WTC11 (cell line): ENCODE results near the gene VIM. TPM values are rescaled to one million over a fixed set of nuclear protein-coding genes. Genes with fewer than 3 reads are reported as not detected.

Experiments used
- ATAC-seq: fragments of 200-7000 bp; cut with Tn5 transposase; 2 replicates; pipeline ENCODE4 v1.10.0; 2021; ENCODE audit warnings: mild to moderate bottlenecking, moderate library complexity
- CTCF ChIA-PET: fragments of 300-600 bp; sonication (Branson Sonifier 250); formaldehyde crosslinking; loops from one replicate; lab custom pipeline; 2021; ENCODE audit warnings: antibody characterized with exemption; lab: Charles Lee
- POLR2A ChIA-PET: fragments of 350-600 bp; sonication (Branson Sonifier 250); formaldehyde crosslinking; loops from one replicate; lab custom pipeline; 2021; ENCODE audit warnings: antibody characterized with exemption; lab: Charles Lee
- DNase-seq: peaks from one replicate; pipeline ENCODE4 v3.0.0; 2021; ENCODE audit warnings: low spot score
- H3K27ac Mint-ChIP-seq: 2 replicates; pipeline ENCODE4 v1.8.0; 2021; ENCODE audit warnings: mixed read lengths
- H3K27me3 Mint-ChIP-seq: 2 replicates; pipeline ENCODE4 v1.8.0; 2021; ENCODE audit warnings: low read depth, mild to moderate bottlenecking, moderate library complexity, mixed read lengths
- H3K36me3 Mint-ChIP-seq: 2 replicates; pipeline ENCODE4 v1.8.0; 2021; ENCODE audit warnings: mixed read lengths
- H3K4me1 Mint-ChIP-seq: 2 replicates; pipeline ENCODE4 v1.8.0; 2022; ENCODE audit warnings: mixed read lengths
- H3K4me3 Mint-ChIP-seq: 2 replicates; pipeline ENCODE4 v1.8.0; 2021; ENCODE audit warnings: mild to moderate bottlenecking, moderate library complexity, mixed read lengths
- H3K9me3 Mint-ChIP-seq: 2 replicates; pipeline ENCODE4 v1.8.0; 2021; ENCODE audit warnings: mixed read lengths
- ATF1 ChIP-seq: sonication (generic); formaldehyde crosslinking; IDR thresholded peaks from 2 replicates; pipeline ENCODE4 v1.8.1; 2023; ENCODE audit warnings: mild to moderate bottlenecking, moderate library complexity, missing genetic modification reagents
- ATF6 ChIP-seq: sonication (generic); formaldehyde crosslinking; IDR thresholded peaks from 2 replicates; pipeline ENCODE4 v1.8.1; 2023; ENCODE audit warnings: mild to moderate bottlenecking, missing genetic modification reagents
- CBFB ChIP-seq: sonication (generic); formaldehyde crosslinking; IDR thresholded peaks from 2 replicates; pipeline ENCODE4 v1.8.1; 2022; ENCODE audit warnings: mild to moderate bottlenecking, low read depth, missing genetic modification reagents
- ELF4 ChIP-seq: sonication (generic); formaldehyde crosslinking; IDR thresholded peaks from 2 replicates; pipeline ENCODE4 v1.8.1; 2022; ENCODE audit warnings: low read depth, mild to moderate bottlenecking, moderate library complexity, missing genetic modification reagents
- ETV6 ChIP-seq: sonication (generic); formaldehyde crosslinking; IDR thresholded peaks from 2 replicates; pipeline ENCODE4 v1.8.1; 2022; ENCODE audit warnings: mild to moderate bottlenecking, missing genetic modification reagents
- GRHL2 ChIP-seq: fragments of 250-450 bp; sonication (Bioruptor Pico); IDR thresholded peaks from 2 replicates; pipeline ENCODE4 v1.8.0; 2022; ENCODE audit warnings: mild to moderate bottlenecking, moderate library complexity; ENCODE audit not compliant: insufficient replicate concordance, severe bottlenecking
- GTF2I ChIP-seq: fragments of 250-450 bp; sonication (Bioruptor Pico); conservative IDR thresholded peaks from 2 replicates; pipeline ENCODE4 v1.4.0; 2021; ENCODE audit warnings: mild to moderate bottlenecking
- JUN ChIP-seq: sonication (generic); formaldehyde crosslinking; IDR thresholded peaks from 2 replicates; pipeline ENCODE4 v1.8.0; 2023; ENCODE audit warnings: mild to moderate bottlenecking, missing genetic modification reagents
- KAT7 ChIP-seq: sonication (generic); formaldehyde crosslinking; IDR thresholded peaks from 2 replicates; pipeline ENCODE4 v1.8.1; 2023; ENCODE audit warnings: missing genetic modification reagents, mild to moderate bottlenecking, borderline replicate concordance
- MXD4 ChIP-seq: fragments of 250-450 bp; sonication (Bioruptor Pico); IDR thresholded peaks from 2 replicates; pipeline ENCODE4 v1.8.0; 2021; ENCODE audit warnings: mild to moderate bottlenecking, moderate library complexity, borderline replicate concordance
- MYBL2 ChIP-seq: sonication (generic); formaldehyde crosslinking; IDR thresholded peaks from 2 replicates; pipeline ENCODE4 v1.8.1; 2023; ENCODE audit warnings: mild to moderate bottlenecking, moderate library complexity, missing genetic modification reagents
- OVOL2 ChIP-seq: fragments of 250-450 bp; sonication (Bioruptor Pico); IDR thresholded peaks from 2 replicates; pipeline ENCODE4 v1.9.0; 2021; ENCODE audit warnings: mild to moderate bottlenecking, borderline replicate concordance
- PREB ChIP-seq: sonication (generic); formaldehyde crosslinking; IDR thresholded peaks from 2 replicates; pipeline ENCODE4 v1.8.1; 2022; ENCODE audit warnings: mild to moderate bottlenecking, missing genetic modification reagents, moderate library complexity, borderline replicate concordance
- PRRX2 ChIP-seq: fragments of 250-450 bp; sonication (Bioruptor Pico); IDR thresholded peaks from 2 replicates; pipeline ENCODE4 v1.8.0; 2021; ENCODE audit warnings: mild to moderate bottlenecking
- RELA ChIP-seq: sonication (generic); formaldehyde crosslinking; IDR thresholded peaks from 2 replicates; pipeline ENCODE4 v1.8.1; 2022; ENCODE audit warnings: missing genetic modification reagents, mild to moderate bottlenecking, borderline replicate concordance
- RORB ChIP-seq: fragments of 250-450 bp; sonication (Bioruptor Pico); IDR thresholded peaks from 2 replicates; pipeline ENCODE4 v1.9.0; 2021; ENCODE audit warnings: mild to moderate bottlenecking
- SMAD3 ChIP-seq: sonication (generic); formaldehyde crosslinking; IDR thresholded peaks from 2 replicates; pipeline ENCODE4 v1.8.0; 2022; ENCODE audit warnings: missing genetic modification reagents, mild to moderate bottlenecking, borderline replicate concordance
- TEAD1 ChIP-seq: sonication (generic); formaldehyde crosslinking; IDR thresholded peaks from 2 replicates; pipeline ENCODE4 v1.8.0; 2022; ENCODE audit warnings: mild to moderate bottlenecking, missing genetic modification reagents
- TEAD4 ChIP-seq: sonication (generic); formaldehyde crosslinking; IDR thresholded peaks from 2 replicates; pipeline ENCODE4 v1.8.0; 2022; ENCODE audit warnings: mild to moderate bottlenecking, missing genetic modification reagents
- TP53 ChIP-seq: sonication (generic); formaldehyde crosslinking; IDR thresholded peaks from 2 replicates; pipeline ENCODE4 v1.8.1; 2023; ENCODE audit warnings: mild to moderate bottlenecking, missing genetic modification reagents
- USF1 ChIP-seq: sonication (generic); formaldehyde crosslinking; IDR thresholded peaks from 2 replicates; pipeline ENCODE4 v1.8.0; 2022; ENCODE audit warnings: mild to moderate bottlenecking, missing genetic modification reagents
- ZBTB21 ChIP-seq: sonication (generic); formaldehyde crosslinking; IDR thresholded peaks from 2 replicates; pipeline ENCODE4 v1.8.1; 2023; ENCODE audit warnings: mild to moderate bottlenecking, missing genetic modification reagents, borderline replicate concordance
- ZBTB43 ChIP-seq: sonication (generic); formaldehyde crosslinking; IDR thresholded peaks from 2 replicates; pipeline ENCODE4 v1.8.1; 2023; ENCODE audit warnings: mild to moderate bottlenecking, missing genetic modification reagents
- ZMAT4 ChIP-seq: fragments of 250-450 bp; sonication (Bioruptor Pico); IDR thresholded peaks from 2 replicates; pipeline ENCODE4 v1.9.0; 2021; ENCODE audit warnings: mild to moderate bottlenecking
- ZNF121 ChIP-seq: sonication (generic); formaldehyde crosslinking; IDR thresholded peaks from 2 replicates; pipeline ENCODE4 v1.8.0; 2023; ENCODE audit warnings: missing genetic modification reagents
- ZNF232 ChIP-seq: sonication (generic); formaldehyde crosslinking; IDR thresholded peaks from 2 replicates; pipeline ENCODE4 v1.8.0; 2022; ENCODE audit warnings: mild to moderate bottlenecking, missing genetic modification reagents
- ZNF281 ChIP-seq: sonication (generic); formaldehyde crosslinking; IDR thresholded peaks from 2 replicates; pipeline ENCODE4 v1.8.0; 2023; ENCODE audit warnings: mild to moderate bottlenecking, missing genetic modification reagents
- ZNF396 ChIP-seq: fragments of 250-450 bp; sonication (Bioruptor Pico); IDR thresholded peaks from 2 replicates; pipeline ENCODE4 v1.8.0; 2021; ENCODE audit warnings: mild to moderate bottlenecking, moderate library complexity, borderline replicate concordance
- ZNF671 ChIP-seq: fragments of 250-450 bp; sonication (Bioruptor Pico); IDR thresholded peaks from 2 replicates; pipeline ENCODE4 v1.8.0; 2021; ENCODE audit warnings: mild to moderate bottlenecking
- total RNA-seq: library from RNA; stranded (reverse); gene quantifications from 3 replicates; pipeline ENCODE4 v1.2.3, GENCODE V29; 2021

Gene VIM
- total RNA-seq, 1 experiment from 2014 or later = 74.1 TPM

GRCh38 chr10:17181110-17181509 lies 46.9 kb upstream of the VIM start:
- H3K27ac Mint-ChIP-seq = no peak overlapping the region; the same call in 1 of the 2 replicates
- ChIA-PET POLR2A (interaction anchor here (0.7 kb wide), 1 partner anchor 363 kb away, joined by 4 read pairs; no protein-coding TSS in a partner anchor), CTCF (interaction anchor here (1.3 kb wide), 1 partner anchor 195 kb away, joined by 4 read pairs; no protein-coding TSS in a partner anchor)
- no peak overlapping the region for H3K4me3 Mint-ChIP-seq
- H3K9me3 Mint-ChIP-seq = no peaks in the 10 kb centered on the region
- H3K4me1 Mint-ChIP-seq = peaks cover 17% of the 10 kb centered on the region
- no peak for ATAC-seq
- no peaks in the 10 kb centered on the region for H3K36me3 Mint-ChIP-seq
- no peak for DNase-seq
- H3K27me3 Mint-ChIP-seq = no peaks in the 10 kb centered on the region
- TF ChIP-seq ZBTB21 (CRISPR knock-in tag) = no peak
- TF ChIP-seq ATF6 = no peak
- no peak for TF ChIP-seq TEAD4
- no peak for TF ChIP-seq ATF1 (CRISPR knock-in tag)
- no peak for TF ChIP-seq RORB (CRISPR knock-in tag)
- no peak for TF ChIP-seq ZNF396 (CRISPR knock-in tag)
- TF ChIP-seq ZBTB43 = no peak
- TF ChIP-seq ZNF281 (CRISPR knock-in tag) = no peak
- TF ChIP-seq TEAD1 (CRISPR knock-in tag) = no peak
- TF ChIP-seq ZNF671 (CRISPR knock-in tag) = no peak
- TF ChIP-seq GRHL2 (CRISPR knock-in tag) = no peak
- no peak for TF ChIP-seq PRRX2 (CRISPR knock-in tag)
- TF ChIP-seq ZNF121 (CRISPR knock-in tag) = no peak
- TF ChIP-seq PREB (CRISPR knock-in tag) = no peak
- no peak for TF ChIP-seq RELA (CRISPR knock-in tag)

- H3K27me3 Mint-ChIP-seq = no peaks in the 10 kb centered on the region
- ChIA-PET POLR2A (no interaction called here), CTCF (interaction anchor here (1.3 kb wide), 1 partner anchor 194 kb away, joined by 4 read pairs; no protein-coding TSS in a partner anchor)
- no peak overlapping the region for H3K4me3 Mint-ChIP-seq
- H3K9me3 Mint-ChIP-seq = no peaks in the 10 kb centered on the region
- DNase-seq (no peak), ATAC-seq (peak; percentile 60; the same call in 1 of the 2 replicates)
- H3K4me1 Mint-ChIP-seq = peaks cover 17% of the 10 kb centered on the region
- H3K27ac Mint-ChIP-seq = peak overlapping the region; percentile 41; the same call in 1 of the 2 replicates
- no peaks in the 10 kb centered on the region for H3K36me3 Mint-ChIP-seq
- TF ChIP-seq ETV6 (CRISPR knock-in tag) (no peak), ZNF232 (CRISPR knock-in tag) (no peak), SMAD3 (CRISPR knock-in tag) (no peak), CBFB (CRISPR knock-in tag) (no peak), KAT7 (CRISPR knock-in tag) (no peak), ZNF121 (CRISPR knock-in tag) (no peak), ZMAT4 (CRISPR knock-in tag) (no peak), MXD4 (no peak), JUN (CRISPR knock-in tag) (no peak), TP53 (no peak), MYBL2 (CRISPR knock-in tag) (no peak), GTF2I (CRISPR knock-in tag) (no peak), RORB (CRISPR knock-in tag) (no peak), OVOL2 (CRISPR knock-in tag) (no peak), ELF4 (CRISPR knock-in tag) (no peak), USF1 (no peak)
These were observed 46.3 kb upstream of the VIM start for GRCh38 chr10:17181751-17182150.
